DND-41 (cell line): ENCODE measurements around the gene MTREX.

Source experiments
- ATAC-seq: fragments of 200-7000 bp; cut with Tn5 transposase; 3 replicates; pipeline ENCODE4 v1.9.1; 2021; ENCODE audit warnings: low read depth; ENCODE audit not compliant: insufficient read depth
- DNase-seq: peaks from one replicate; pipeline ENCODE4 v3.0.0-alpha.2; 2020
- H2AFZ ChIP-seq: 2 replicates; pipeline ENCODE4 v1.6.0; 2012; ENCODE audit warnings: low read depth, low read length
- H3K27ac ChIP-seq: 2 replicates; pipeline ENCODE4 v1.5.1; 2012; ENCODE audit warnings: low read length, inconsistent platforms
- H3K27me3 ChIP-seq: fragments of 200-600 bp; sonication (generic); 2 replicates; pipeline ENCODE4 v1.6.0; 2012; ENCODE audit warnings: low read length, mild to moderate bottlenecking, inconsistent platforms; ENCODE audit not compliant: insufficient read depth, poor library complexity
- H3K36me3 ChIP-seq: 2 replicates; pipeline ENCODE4 v1.5.1; 2012; ENCODE audit warnings: low read length, inconsistent platforms; ENCODE audit not compliant: insufficient read depth
- H3K4me1 ChIP-seq: 2 replicates; pipeline ENCODE4 v1.5.1; 2012; ENCODE audit warnings: mild to moderate bottlenecking, low read length; ENCODE audit not compliant: insufficient read depth
- H3K4me2 ChIP-seq: 2 replicates; pipeline ENCODE4 v1.6.0; 2012; ENCODE audit warnings: mild to moderate bottlenecking, moderate library complexity, low read length, inconsistent platforms; ENCODE audit not compliant: insufficient read depth
- H3K4me3 ChIP-seq, 2 experiments: fragments of 200-600 bp in 1 of 2; shearing (Covaris generic) in 1 of 2; 2 replicates each; pipeline ENCODE4 v1.5.1; 2012 to 2016; ENCODE audit warnings: inconsistent platforms in 2 of 2, low read length in 2 of 2, mild to moderate bottlenecking in 2 of 2, low read depth in 1 of 2, moderate library complexity in 1 of 2
- H3K79me2 ChIP-seq: 2 replicates; pipeline ENCODE4 v1.6.0; 2012; ENCODE audit warnings: low read length, inconsistent platforms; ENCODE audit not compliant: insufficient read depth
- H3K9ac ChIP-seq: 2 replicates; pipeline ENCODE4 v1.6.0; 2012; ENCODE audit warnings: low read depth, mild to moderate bottlenecking, inconsistent platforms, low read length, moderate library complexity
- H3K9me3 ChIP-seq: 2 replicates; pipeline ENCODE4 v1.5.1; 2012; ENCODE audit warnings: low read length, moderate library complexity, mild to moderate bottlenecking, inconsistent platforms; ENCODE audit not compliant: insufficient read depth, severe bottlenecking
- H4K20me1 ChIP-seq: 2 replicates; pipeline ENCODE4 v1.6.0; 2012; ENCODE audit warnings: low read length; ENCODE audit not compliant: insufficient read depth
- EZH2 ChIP-seq: IDR thresholded peaks from 3 replicates; pipeline ENCODE4 v1.6.1; 2012; ENCODE audit warnings: borderline replicate concordance, low read depth, mild to moderate bottlenecking, moderate library complexity, low read length, inconsistent platforms; ENCODE audit not compliant: severe bottlenecking
- TF ChIP-seq, protein P1 (sequence below): IDR thresholded peaks from 2 replicates; pipeline ENCODE4 v1.5.1; 2012; ENCODE audit warnings: borderline replicate concordance, low read length, moderate library complexity, mild to moderate bottlenecking; ENCODE audit not compliant: poor library complexity, severe bottlenecking; ENCODE audit errors: extremely low read depth

Gene MTREX

DNA sequence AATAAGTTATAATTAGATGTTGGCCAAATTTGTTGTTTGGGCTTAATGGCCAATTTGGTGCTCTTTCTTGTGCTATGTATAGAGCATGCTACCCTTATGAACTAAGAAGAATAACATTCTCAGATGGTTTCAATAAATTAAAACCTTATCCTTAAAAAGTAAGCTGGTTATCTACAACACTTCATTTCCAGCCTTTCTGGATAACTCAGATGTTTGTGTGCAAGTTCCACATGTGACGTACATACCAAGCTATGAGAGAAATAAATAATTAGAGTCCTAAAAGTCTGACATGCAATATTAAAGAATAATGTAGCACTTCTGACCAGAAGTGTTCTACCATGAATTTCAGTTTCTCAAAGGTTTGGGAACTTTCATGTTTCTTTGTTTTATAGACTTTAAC lies 11.7 kb downstream of the MTREX start:
- no peak overlapping the region for H2AFZ ChIP-seq
- no peak overlapping the region for H3K9ac ChIP-seq
- no peak overlapping the region for H3K4me3 ChIP-seq
- H3K27ac ChIP-seq, result no peak overlapping the region
- no peak overlapping the region for H3K4me2 ChIP-seq
- no peaks in the 10 kb centered on the region for H3K27me3 ChIP-seq
- H3K36me3 ChIP-seq, result peaks cover 21% of the 10 kb centered on the region
- H3K9me3 ChIP-seq, result no peaks in the 10 kb centered on the region
- ATAC-seq (no peak), DNase-seq (no peak)
- peaks cover 4% of the 10 kb centered on the region; the same call in 1 of the 2 replicates for H3K4me1 ChIP-seq
- peaks cover 22% of the 10 kb centered on the region; the same call in 1 of the 2 replicates for H4K20me1 ChIP-seq
- peaks cover 95% of the 10 kb centered on the region for H3K79me2 ChIP-seq
- TF ChIP-seq EZH2, result no peak
- TF ChIP-seq, protein P1, sequence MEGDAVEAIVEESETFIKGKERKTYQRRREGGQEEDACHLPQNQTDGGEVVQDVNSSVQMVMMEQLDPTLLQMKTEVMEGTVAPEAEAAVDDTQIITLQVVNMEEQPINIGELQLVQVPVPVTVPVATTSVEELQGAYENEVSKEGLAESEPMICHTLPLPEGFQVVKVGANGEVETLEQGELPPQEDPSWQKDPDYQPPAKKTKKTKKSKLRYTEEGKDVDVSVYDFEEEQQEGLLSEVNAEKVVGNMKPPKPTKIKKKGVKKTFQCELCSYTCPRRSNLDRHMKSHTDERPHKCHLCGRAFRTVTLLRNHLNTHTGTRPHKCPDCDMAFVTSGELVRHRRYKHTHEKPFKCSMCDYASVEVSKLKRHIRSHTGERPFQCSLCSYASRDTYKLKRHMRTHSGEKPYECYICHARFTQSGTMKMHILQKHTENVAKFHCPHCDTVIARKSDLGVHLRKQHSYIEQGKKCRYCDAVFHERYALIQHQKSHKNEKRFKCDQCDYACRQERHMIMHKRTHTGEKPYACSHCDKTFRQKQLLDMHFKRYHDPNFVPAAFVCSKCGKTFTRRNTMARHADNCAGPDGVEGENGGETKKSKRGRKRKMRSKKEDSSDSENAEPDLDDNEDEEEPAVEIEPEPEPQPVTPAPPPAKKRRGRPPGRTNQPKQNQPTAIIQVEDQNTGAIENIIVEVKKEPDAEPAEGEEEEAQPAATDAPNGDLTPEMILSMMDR, result no peak

DNA sequence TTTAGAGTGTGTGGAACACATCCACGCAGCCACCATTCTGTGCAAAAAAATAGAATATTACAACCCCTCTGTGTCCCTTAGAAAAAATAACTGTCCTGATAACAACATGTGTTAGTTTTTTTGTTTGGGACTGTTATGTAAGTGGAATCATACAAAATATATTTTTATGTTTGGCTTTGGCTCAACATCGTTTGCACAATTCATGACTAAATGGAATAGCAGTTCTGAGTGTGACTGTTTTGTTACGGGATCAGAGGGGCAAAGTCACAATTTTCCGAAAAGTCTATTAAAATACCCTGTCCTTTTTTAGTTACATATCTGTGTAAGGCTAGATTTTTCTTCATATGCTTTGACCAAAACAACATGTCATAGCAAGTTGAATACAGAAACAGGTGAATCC lies 12.8 kb downstream of the MTREX start:
- Histone ChIP-seq H3K27me3 (no peaks in the 10 kb centered on the region), H3K9me3 (no peaks in the 10 kb centered on the region), H3K9ac (no peak overlapping the region), H3K4me3 (no peak overlapping the region), H2AFZ (no peak overlapping the region), H3K4me2 (no peak overlapping the region), H4K20me1 (peaks cover 18% of the 10 kb centered on the region; the same call in 1 of the 2 replicates), H3K36me3 (peaks cover 23% of the 10 kb centered on the region; the same call in 1 of the 2 replicates), H3K79me2 (peaks cover 89% of the 10 kb centered on the region), H3K27ac (no peak overlapping the region), H3K4me1 (peaks cover 2% of the 10 kb centered on the region; the same call in 1 of the 2 replicates)
- ATAC-seq, result no peak
- DNase-seq, result no peak
- no peak for TF ChIP-seq EZH2
- TF ChIP-seq, protein P1, result no peak

DNA sequence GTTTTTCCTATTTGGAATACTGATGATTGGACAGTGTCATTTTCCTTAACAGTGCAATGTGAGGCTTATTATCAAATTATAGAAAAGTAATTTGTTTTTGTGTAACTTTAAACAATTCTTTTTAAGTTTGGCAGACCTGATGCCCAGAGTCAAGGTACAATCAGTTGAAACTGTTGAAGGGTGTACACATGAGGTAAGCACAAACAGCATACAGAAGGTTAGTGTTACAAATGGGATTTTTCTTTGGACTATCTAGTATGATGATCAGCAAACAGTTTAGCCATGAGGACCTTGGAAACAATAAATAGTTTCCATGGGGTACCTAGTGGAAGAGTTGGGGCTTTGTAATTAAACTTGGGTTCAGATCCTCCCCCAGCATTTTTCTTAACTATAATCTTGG lies 16.2 kb downstream of the MTREX start:
- Histone ChIP-seq H3K36me3 (peaks cover 49% of the 10 kb centered on the region), H4K20me1 (peaks cover 10% of the 10 kb centered on the region; the same call in 1 of the 2 replicates), H3K9ac (no peak overlapping the region), H3K9me3 (no peaks in the 10 kb centered on the region), H3K79me2 (peaks cover 59% of the 10 kb centered on the region), H3K27me3 (no peaks in the 10 kb centered on the region), H3K4me2 (no peak overlapping the region), H3K4me3 (no peak overlapping the region), H3K4me1 (peaks cover 25% of the 10 kb centered on the region), H2AFZ (no peak overlapping the region), H3K27ac (no peak overlapping the region)
- DNase-seq, result no peak
- TF ChIP-seq EZH2, result no peak
- TF ChIP-seq, protein P1, result no peak
- ATAC-seq, result no peak
